SK-N-SH treated with all-trans-retinoic acid at 6 μM for 48 hours (cell line): Measurements from ENCODE around the gene FLT4.

Experiments
- CSDC2 ChIP-seq: fragments of 250-450 bp; sonication (Bioruptor Pico); IDR thresholded peaks from 2 replicates; pipeline ENCODE4 v1.5.0; 2020; ENCODE audit warnings: mild to moderate bottlenecking, moderate library complexity
- ESRRG ChIP-seq: fragments of 250-450 bp; sonication (Bioruptor Pico); IDR thresholded peaks from 2 replicates; pipeline ENCODE4 v1.6.1; 2021; ENCODE audit warnings: mild to moderate bottlenecking
- OSR1 ChIP-seq: fragments of 250-450 bp; sonication (Bioruptor Pico); IDR thresholded peaks from 2 replicates; pipeline ENCODE4 v1.8.0; 2022; ENCODE audit warnings: moderate library complexity, mild to moderate bottlenecking, inconsistent platforms
- PATZ1 ChIP-seq: fragments of 250-450 bp; sonication (Bioruptor Pico); IDR thresholded peaks from 2 replicates; pipeline ENCODE4 v1.8.0; 2020; ENCODE audit warnings: mild to moderate bottlenecking, moderate library complexity, borderline replicate concordance
- RARB ChIP-seq: fragments of 250-450 bp; sonication (Bioruptor Pico); IDR thresholded peaks from 2 replicates; pipeline ENCODE4 v1.8.0; 2021; ENCODE audit warnings: mild to moderate bottlenecking, moderate library complexity
- TSHZ2 ChIP-seq: fragments of 250-450 bp; sonication (Bioruptor Pico); IDR thresholded peaks from 2 replicates; pipeline ENCODE4 v1.5.0; 2020; ENCODE audit warnings: mild to moderate bottlenecking, moderate library complexity
- ZNF565 ChIP-seq: fragments of 450-650 bp; formaldehyde crosslinking; conservative IDR thresholded peaks from 2 replicates; pipeline ENCODE4 v1.5.0; 2020; ENCODE audit warnings: low read depth, mild to moderate bottlenecking, moderate library complexity
- ZNF8 ChIP-seq: fragments of 450-650 bp; formaldehyde crosslinking; IDR thresholded peaks from 2 replicates; pipeline ENCODE4 v1.5.0; 2020; ENCODE audit warnings: mild to moderate bottlenecking, moderate library complexity
- TF ChIP-seq, protein P1 (sequence below): fragments of 250-450 bp; sonication (Bioruptor Pico); IDR thresholded peaks from 2 replicates; pipeline ENCODE4 v1.5.1; 2020; ENCODE audit warnings: low read depth, mild to moderate bottlenecking, moderate library complexity

DNA sequence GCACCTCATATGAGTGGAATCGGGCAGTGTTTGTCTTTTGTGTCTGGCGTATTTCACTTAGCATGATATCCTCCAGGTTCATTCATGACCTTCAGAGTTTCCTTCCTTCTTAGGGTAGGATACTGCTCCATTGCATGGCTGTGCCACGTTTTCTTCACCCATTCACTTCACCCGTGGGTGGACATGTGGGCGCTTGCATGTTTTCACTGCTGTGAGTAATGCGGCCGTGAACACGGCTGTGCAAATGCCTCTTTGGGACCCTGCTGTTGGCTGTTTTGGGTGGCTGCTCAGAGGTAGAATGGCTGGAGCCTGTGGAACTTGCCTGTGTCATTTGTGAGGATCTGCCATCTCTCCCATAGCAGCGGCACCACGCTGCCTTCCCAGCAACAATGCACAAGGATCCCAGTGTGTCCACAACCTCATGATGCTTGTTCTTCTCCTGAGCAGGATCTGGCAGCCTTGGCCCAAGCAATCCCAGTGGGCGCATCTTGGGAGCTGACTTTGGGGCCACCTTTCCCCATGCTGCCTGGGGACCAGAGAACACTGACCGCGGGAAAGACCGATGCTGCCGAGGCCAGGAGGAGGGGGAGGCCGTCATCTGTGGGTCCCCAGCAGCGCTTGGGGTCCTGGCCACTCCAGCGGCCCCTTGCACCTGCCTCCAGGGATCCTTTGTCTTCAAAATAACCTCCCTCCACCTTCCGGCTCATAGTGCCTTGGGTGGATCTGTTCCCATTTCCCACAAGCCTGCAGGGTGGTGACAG lies 55.8 kb downstream of the FLT4 start:
- TF ChIP-seq CSDC2: no peak
- TF ChIP-seq OSR1 (CRISPR knock-in tag): no peak
- no peak for TF ChIP-seq RARB (CRISPR knock-in tag)
- no peak for TF ChIP-seq ZNF8 (CRISPR knock-in tag)
- TF ChIP-seq ZNF565: no peak
- TF ChIP-seq PATZ1: no peak
- no peak for TF ChIP-seq TSHZ2 (CRISPR knock-in tag)
- TF ChIP-seq, protein P1, sequence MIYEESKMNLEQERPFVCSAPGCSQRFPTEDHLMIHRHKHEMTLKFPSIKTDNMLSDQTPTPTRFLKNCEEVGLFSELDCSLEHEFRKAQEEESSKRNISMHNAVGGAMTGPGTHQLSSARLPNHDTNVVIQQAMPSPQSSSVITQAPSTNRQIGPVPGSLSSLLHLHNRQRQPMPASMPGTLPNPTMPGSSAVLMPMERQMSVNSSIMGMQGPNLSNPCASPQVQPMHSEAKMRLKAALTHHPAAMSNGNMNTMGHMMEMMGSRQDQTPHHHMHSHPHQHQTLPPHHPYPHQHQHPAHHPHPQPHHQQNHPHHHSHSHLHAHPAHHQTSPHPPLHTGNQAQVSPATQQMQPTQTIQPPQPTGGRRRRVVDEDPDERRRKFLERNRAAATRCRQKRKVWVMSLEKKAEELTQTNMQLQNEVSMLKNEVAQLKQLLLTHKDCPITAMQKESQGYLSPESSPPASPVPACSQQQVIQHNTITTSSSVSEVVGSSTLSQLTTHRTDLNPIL (CRISPR knock-in tag): no peak
- TF ChIP-seq ESRRG (CRISPR knock-in tag): no peak
